Smooth muscle cell (in vitro differentiated cells): Measurements from ENCODE around the gene GRM4. TPM values are rescaled to one million over a fixed set of nuclear protein-coding genes. Genes with fewer than 3 reads are reported as not detected.

Source experiments
- microRNA counts: library from miRNA; unstranded; fragments of <30 nt; microRNA quantifications from one replicate; lab custom pipeline; 2016
- microRNA-seq: library from miRNA; unstranded; fragments of <30 nt; microRNA quantifications from one replicate; pipeline ENCODE4, GENCODE V29; 2016; ENCODE audit warnings: borderline number of aligned reads
- polyA plus RNA-seq: library from polyadenylated mRNA; unstranded; fragments of >200 nt; fragmentation: Nextera tagmentation; extraction: Ambion mirVana; gene quantifications from 2 replicates; pipeline ENCODE4 v1.2.1, GENCODE V29; 2016
- small RNA-seq: library from RNA; depleted of rRNA; stranded (forward); fragments of <200 nt; gene quantifications from one replicate; pipeline ENCODE3, GENCODE V24; 2014
- total RNA-seq: library from RNA; depleted of rRNA; stranded (reverse); fragments of >200 nt; gene quantifications from 2 replicates; pipeline ENCODE4 v1.2.3, GENCODE V29; 2014

The GRM4 gene
- total and polyA plus RNA-seq, 2 experiments from 2014 or later, result 0.21 TPM; not detected in 1

MicroRNAs within 50 kb of the gene (microRNA counts, 767-probe panel; counts per million panel counts)
- microRNA hsa-miR-1275 (lab: Ali Mortazavi, UCI), result 183 counts per million

Small RNA genes within 50 kb of the gene (microRNA-seq; reads per million reads assigned to microRNA genes)
- 2.3 reads per million for gene MIR1275

Small RNA genes within 50 kb of the gene (small RNA-seq; reads per million reads assigned to genes)
- gene MIR1275, result 0.24 reads per million

Other genes starting within 250 kb of the GRM4 start
- gene HMGA1, start 90.8 kb upstream of the GRM4 start, total RNA-seq, result 35.2 and 41.8 TPM in 2 replicates
- gene HMGA1, start 90.8 kb upstream of the GRM4 start, polyA plus RNA-seq, result 69.9 and 105 TPM in 2 replicates
- gene SMIM29, start 102.9 kb upstream of the GRM4 start, total RNA-seq, result 13.6 and 29.7 TPM in 2 replicates
- gene SMIM29, start 102.9 kb upstream of the GRM4 start, polyA plus RNA-seq, result 29.2 and 33.4 TPM in 2 replicates
- 12.9 and 15.2 TPM in 2 replicates for gene NUDT3, start 246.6 kb upstream of the GRM4 start, total RNA-seq
- gene NUDT3, start 246.6 kb upstream of the GRM4 start, polyA plus RNA-seq, result 7.5 and 7.8 TPM in 2 replicates